ENCODE measurements around the gene OPN1MW. TPM values are rescaled to one million over a fixed set of nuclear protein-coding genes. Genes with fewer than 3 reads are reported as not detected.
"Not testable (repeated sequence)": the region's sequence is repeated elsewhere in the genome, so short reads cannot be mapped to it uniquely, and the experiment has no call there.

The OPN1MW gene
- total RNA-seq, 1 donor, result not detected

GRCh38 chrX:154194316-154194715, 11.9 kb downstream of the OPN1MW start:
- DNase-seq (ENCODE audit: insufficient read length, low spot score, missing footprints); H3K4me1 ChIP-seq (ENCODE audit: insufficient read depth, low read length); H3K36me3 ChIP-seq (ENCODE audit: insufficient read depth, low read length); H2AFZ ChIP-seq (ENCODE audit: low read length); H3K9me3 ChIP-seq (ENCODE audit: low read depth, low read length); H4K20me1 ChIP-seq (ENCODE audit: insufficient read depth, low read length); H3K4me3 ChIP-seq (ENCODE audit: insufficient read depth, low read length); H3K4me2 ChIP-seq (ENCODE audit: insufficient read depth, low read length); H3K27ac ChIP-seq (ENCODE audit: low read depth, low read length); H3K79me2 ChIP-seq (ENCODE audit: insufficient read depth, low read length); H3K27me3 ChIP-seq (ENCODE audit: insufficient read depth, low read length): not testable (repeated sequence)

GRCh38 chrX:154196466-154196865, 14.1 kb downstream of the OPN1MW start:
- not testable (repeated sequence) for H2AFZ ChIP-seq (ENCODE audit: low read length); H3K9me3 ChIP-seq (ENCODE audit: low read depth, low read length); H3K4me1 ChIP-seq (ENCODE audit: insufficient read depth, low read length); H3K36me3 ChIP-seq (ENCODE audit: insufficient read depth, low read length); DNase-seq (ENCODE audit: insufficient read length, low spot score, missing footprints); H3K4me3 ChIP-seq (ENCODE audit: insufficient read depth, low read length); H3K79me2 ChIP-seq (ENCODE audit: insufficient read depth, low read length); H3K27me3 ChIP-seq (ENCODE audit: insufficient read depth, low read length); H3K27ac ChIP-seq (ENCODE audit: low read depth, low read length); H3K4me2 ChIP-seq (ENCODE audit: insufficient read depth, low read length); H4K20me1 ChIP-seq (ENCODE audit: insufficient read depth, low read length)

GRCh38 chrX:154209670-154210418, 27.4 kb downstream of the OPN1MW start:
- H3K4me1 ChIP-seq (ENCODE audit: insufficient read depth, low read length); H3K27ac ChIP-seq (ENCODE audit: low read depth, low read length); H3K36me3 ChIP-seq (ENCODE audit: insufficient read depth, low read length); DNase-seq (ENCODE audit: insufficient read length, low spot score, missing footprints); H3K9me3 ChIP-seq (ENCODE audit: low read depth, low read length); H2AFZ ChIP-seq (ENCODE audit: low read length); H3K4me2 ChIP-seq (ENCODE audit: insufficient read depth, low read length); H3K79me2 ChIP-seq (ENCODE audit: insufficient read depth, low read length); H4K20me1 ChIP-seq (ENCODE audit: insufficient read depth, low read length); H3K4me3 ChIP-seq (ENCODE audit: insufficient read depth, low read length); H3K27me3 ChIP-seq (ENCODE audit: insufficient read depth, low read length): not testable (repeated sequence)

GRCh38 chrX:154211057-154211456, 28.7 kb downstream of the OPN1MW start:
- not testable (repeated sequence) for H3K27me3 ChIP-seq (ENCODE audit: insufficient read depth, low read length); H3K27ac ChIP-seq (ENCODE audit: low read depth, low read length); H2AFZ ChIP-seq (ENCODE audit: low read length); H3K4me2 ChIP-seq (ENCODE audit: insufficient read depth, low read length); H3K36me3 ChIP-seq (ENCODE audit: insufficient read depth, low read length); H3K79me2 ChIP-seq (ENCODE audit: insufficient read depth, low read length); H4K20me1 ChIP-seq (ENCODE audit: insufficient read depth, low read length); H3K4me3 ChIP-seq (ENCODE audit: insufficient read depth, low read length); DNase-seq (ENCODE audit: insufficient read length, low spot score, missing footprints); H3K4me1 ChIP-seq (ENCODE audit: insufficient read depth, low read length); H3K9me3 ChIP-seq (ENCODE audit: low read depth, low read length)

- not testable (repeated sequence) for H4K20me1 ChIP-seq (ENCODE audit: insufficient read depth, low read length); H3K79me2 ChIP-seq (ENCODE audit: insufficient read depth, low read length); H3K27ac ChIP-seq (ENCODE audit: low read depth, low read length); H3K27me3 ChIP-seq (ENCODE audit: insufficient read depth, low read length); H3K4me3 ChIP-seq (ENCODE audit: insufficient read depth, low read length); H3K9me3 ChIP-seq (ENCODE audit: low read depth, low read length); H3K36me3 ChIP-seq (ENCODE audit: insufficient read depth, low read length); DNase-seq (ENCODE audit: insufficient read length, low spot score, missing footprints); H3K4me1 ChIP-seq (ENCODE audit: insufficient read depth, low read length); H2AFZ ChIP-seq (ENCODE audit: low read length); H3K4me2 ChIP-seq (ENCODE audit: insufficient read depth, low read length)
These were observed 29.1 kb downstream of the OPN1MW start for GRCh38 chrX:154211499-154211898.

GRCh38 chrX:154219456-154219855, 37.1 kb downstream of the OPN1MW start, which contains the start of gene OPN1MW2:
TSS of gene OPN1MW2 (plus strand) at chrX:154219756. CDS start at chrX:154219816, 60 bp downstream.
- not testable (repeated sequence) for H3K79me2 ChIP-seq (ENCODE audit: insufficient read depth, low read length); H3K9me3 ChIP-seq (ENCODE audit: low read depth, low read length); H3K4me2 ChIP-seq (ENCODE audit: insufficient read depth, low read length); H3K27me3 ChIP-seq (ENCODE audit: insufficient read depth, low read length); H3K36me3 ChIP-seq (ENCODE audit: insufficient read depth, low read length); H3K4me3 ChIP-seq (ENCODE audit: insufficient read depth, low read length); H4K20me1 ChIP-seq (ENCODE audit: insufficient read depth, low read length); H2AFZ ChIP-seq (ENCODE audit: low read length); DNase-seq (ENCODE audit: insufficient read length, low spot score, missing footprints); H3K4me1 ChIP-seq (ENCODE audit: insufficient read depth, low read length); H3K27ac ChIP-seq (ENCODE audit: low read depth, low read length)

GRCh38 chrX:154225292-154225691, 42.9 kb downstream of the OPN1MW start:
- not testable (repeated sequence) for H3K4me3 ChIP-seq (ENCODE audit: insufficient read depth, low read length); H3K9me3 ChIP-seq (ENCODE audit: low read depth, low read length); DNase-seq (ENCODE audit: insufficient read length, low spot score, missing footprints); H3K27me3 ChIP-seq (ENCODE audit: insufficient read depth, low read length); H3K79me2 ChIP-seq (ENCODE audit: insufficient read depth, low read length); H3K36me3 ChIP-seq (ENCODE audit: insufficient read depth, low read length); H2AFZ ChIP-seq (ENCODE audit: low read length); H3K4me2 ChIP-seq (ENCODE audit: insufficient read depth, low read length); H3K27ac ChIP-seq (ENCODE audit: low read depth, low read length); H4K20me1 ChIP-seq (ENCODE audit: insufficient read depth, low read length); H3K4me1 ChIP-seq (ENCODE audit: insufficient read depth, low read length)

GRCh38 chrX:154226706-154227105, 44.3 kb downstream of the OPN1MW start:
- not testable (repeated sequence) for H3K79me2 ChIP-seq (ENCODE audit: insufficient read depth, low read length); H4K20me1 ChIP-seq (ENCODE audit: insufficient read depth, low read length); H3K4me3 ChIP-seq (ENCODE audit: insufficient read depth, low read length); H3K4me1 ChIP-seq (ENCODE audit: insufficient read depth, low read length); H3K4me2 ChIP-seq (ENCODE audit: insufficient read depth, low read length); H3K27me3 ChIP-seq (ENCODE audit: insufficient read depth, low read length); H3K36me3 ChIP-seq (ENCODE audit: insufficient read depth, low read length); H3K27ac ChIP-seq (ENCODE audit: low read depth, low read length); DNase-seq (ENCODE audit: insufficient read length, low spot score, missing footprints); H2AFZ ChIP-seq (ENCODE audit: low read length); H3K9me3 ChIP-seq (ENCODE audit: low read depth, low read length)

GRCh38 chrX:154231443-154231842, 49.0 kb downstream of the OPN1MW start:
- H3K27ac ChIP-seq (ENCODE audit: low read depth, low read length); H3K4me2 ChIP-seq (ENCODE audit: insufficient read depth, low read length); H4K20me1 ChIP-seq (ENCODE audit: insufficient read depth, low read length); DNase-seq (ENCODE audit: insufficient read length, low spot score, missing footprints); H2AFZ ChIP-seq (ENCODE audit: low read length); H3K36me3 ChIP-seq (ENCODE audit: insufficient read depth, low read length); H3K79me2 ChIP-seq (ENCODE audit: insufficient read depth, low read length); H3K9me3 ChIP-seq (ENCODE audit: low read depth, low read length); H3K27me3 ChIP-seq (ENCODE audit: insufficient read depth, low read length); H3K4me1 ChIP-seq (ENCODE audit: insufficient read depth, low read length); H3K4me3 ChIP-seq (ENCODE audit: insufficient read depth, low read length): not testable (repeated sequence)
